Measurements from ENCODE around the gene TTPAL.

- TF ChIP-seq, protein P1, sequence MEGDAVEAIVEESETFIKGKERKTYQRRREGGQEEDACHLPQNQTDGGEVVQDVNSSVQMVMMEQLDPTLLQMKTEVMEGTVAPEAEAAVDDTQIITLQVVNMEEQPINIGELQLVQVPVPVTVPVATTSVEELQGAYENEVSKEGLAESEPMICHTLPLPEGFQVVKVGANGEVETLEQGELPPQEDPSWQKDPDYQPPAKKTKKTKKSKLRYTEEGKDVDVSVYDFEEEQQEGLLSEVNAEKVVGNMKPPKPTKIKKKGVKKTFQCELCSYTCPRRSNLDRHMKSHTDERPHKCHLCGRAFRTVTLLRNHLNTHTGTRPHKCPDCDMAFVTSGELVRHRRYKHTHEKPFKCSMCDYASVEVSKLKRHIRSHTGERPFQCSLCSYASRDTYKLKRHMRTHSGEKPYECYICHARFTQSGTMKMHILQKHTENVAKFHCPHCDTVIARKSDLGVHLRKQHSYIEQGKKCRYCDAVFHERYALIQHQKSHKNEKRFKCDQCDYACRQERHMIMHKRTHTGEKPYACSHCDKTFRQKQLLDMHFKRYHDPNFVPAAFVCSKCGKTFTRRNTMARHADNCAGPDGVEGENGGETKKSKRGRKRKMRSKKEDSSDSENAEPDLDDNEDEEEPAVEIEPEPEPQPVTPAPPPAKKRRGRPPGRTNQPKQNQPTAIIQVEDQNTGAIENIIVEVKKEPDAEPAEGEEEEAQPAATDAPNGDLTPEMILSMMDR (IDR thresholded peaks at IDR 0.05) = no peak
- no peak for TF ChIP-seq POLR2AphosphoS5 (IDR thresholded peaks at IDR 0.05)
- TF ChIP-seq POLR2A (IDR thresholded peaks at IDR 0.05; ENCODE audit: low read depth) = no peak
- no peak for TF ChIP-seq EP300 (IDR thresholded peaks at IDR 0.05)
These were observed 33.2 kb upstream of the TTPAL start for GRCh38 chr20:44442298-44443070.

Data from esophagus muscularis mucosa (tissue), 4 donors.